Testis (tissue), 2 donors: ENCODE data around the gene ZC3H7A.

Experiments
- CTCF ChIP-seq, 3 experiments: fragments of 450-650 bp in 2 of 3; fragments of 200-600 bp in 1 of 3; sonication (generic) in 1 of 3; IDR thresholded peaks; one replicate each; pipeline ENCODE4 v1.5.1; 2016 to 2019; ENCODE audit warnings: antibody characterized with exemption in 3 of 3, mild to moderate bottlenecking in 2 of 3, moderate library complexity in 1 of 3
- POLR2A ChIP-seq: fragments of 450-650 bp; IDR thresholded peaks from one replicate; pipeline ENCODE4 v1.6.1; 2017; ENCODE audit warnings: antibody characterized with exemption, mild to moderate bottlenecking, moderate library complexity

DNA sequence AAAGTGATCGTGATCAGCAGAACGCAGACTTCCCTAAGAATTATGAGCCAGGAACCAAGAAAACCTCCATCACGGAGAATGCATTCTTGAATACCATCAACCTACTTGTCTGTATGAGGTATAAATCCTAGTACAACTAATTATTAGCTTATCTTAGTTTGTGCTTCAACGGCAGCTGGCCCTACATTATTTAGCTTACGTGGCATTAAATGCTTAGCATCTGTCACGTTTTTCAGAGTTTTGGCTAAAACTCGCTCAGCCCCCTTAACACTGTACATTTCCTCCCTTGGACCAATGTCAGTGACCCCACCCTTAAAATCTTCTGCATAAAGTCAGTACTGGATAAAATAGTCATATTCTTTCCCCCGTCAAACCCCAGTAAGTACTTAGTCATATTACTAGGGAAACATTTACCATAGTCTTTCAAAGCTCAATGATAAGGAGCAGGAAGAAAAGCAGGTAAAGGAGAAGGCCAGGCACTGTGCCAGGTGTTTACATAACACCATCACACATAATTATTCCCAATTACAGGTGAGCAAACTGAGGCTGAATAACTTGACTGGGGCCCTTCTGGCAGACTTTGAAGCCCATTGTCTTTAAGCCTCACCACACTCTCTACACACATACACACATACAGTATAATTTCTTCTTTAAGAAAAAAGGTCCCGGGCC lies 37.8 kb downstream of the ZC3H7A start:
- TF ChIP-seq CTCF (IDR thresholded peaks at IDR 0.05) = no peak
- TF ChIP-seq POLR2A = no peak
